HepG2 (cell line): ENCODE measurements around the gene SHC3. TPM values are rescaled to one million over a fixed set of nuclear protein-coding genes. Genes with fewer than 3 reads are reported as not detected.

Experiments
- ATAC-seq: fragments of 200-7000 bp; cut with Tn5 transposase; 3 replicates; pipeline ENCODE4 v1.9.1; 2020; ENCODE audit warnings: mild to moderate bottlenecking, moderate library complexity
- BruUV-seq: library from RNA; stranded (reverse); fragments of 400-500 nt; replicated peaks from 2 replicates; lab custom pipeline; 2021; lab: Mats Ljungman, UMichigan
- CTCF ChIA-PET: fragments of 300-600 bp; formaldehyde crosslinking; extraction: SDS; loops from one replicate; lab custom pipeline; 2021; ENCODE audit warnings: low total read pairs, inconsistent platforms, low intra/inter-chr PET ratio; lab: Yijun Ruan, JAX
- POLR2A ChIA-PET: fragments of 350-600 bp; sonication (Branson Sonifier 250); formaldehyde crosslinking; loops from one replicate; lab custom pipeline; 2020; ENCODE audit warnings: antibody characterized with exemption, inconsistent platforms; lab: Yijun Ruan, JAX
- DNase-seq: peaks from one replicate; pipeline ENCODE4 v3.0.0-alpha.2; 2015; ENCODE audit warnings: low spot score
- FAIRE-seq: peaks from 3 replicates; lab custom pipeline; 2011; peaks lifted over from hg19 to GRCh38; lab: Jason Lieb, UNC
- H2AFZ ChIP-seq: one replicate; pipeline ENCODE4 v1.6.1; 2011; ENCODE audit warnings: low read length, inconsistent platforms
- H3K27ac ChIP-seq: fragments of 300-600 bp; 3 replicates; pipeline ENCODE4 v1.8.0; 2011; ENCODE audit warnings: mixed run types, mild to moderate bottlenecking, mixed read lengths, low read length, inconsistent platforms; ENCODE audit not compliant: insufficient read depth; ENCODE audit errors: extremely low read length
- H3K27me3 ChIP-seq, 2 experiments: fragments of 200-600 bp in 1 of 2; 2 replicates in 1 of 2; 3 replicates in 1 of 2; pipeline versions ENCODE4 v1.6.0 to v1.8.0; 2011; ENCODE audit warnings: low read length in 2 of 2, mild to moderate bottlenecking in 2 of 2, moderate library complexity in 2 of 2, inconsistent platforms in 1 of 2; ENCODE audit not compliant: insufficient read depth in 2 of 2, control insufficient read depth in 1 of 2
- H3K36me3 ChIP-seq, 2 experiments: fragments of 200-600 bp in 1 of 2; replicated peaks in 1 of 2; 2 replicates in 1 of 2; 3 replicates in 1 of 2; pipeline versions ENCODE4 v1.5.1 to v1.8.0; 2011; ENCODE audit warnings: low read length in 2 of 2, inconsistent platforms in 1 of 2; ENCODE audit not compliant: insufficient read depth in 2 of 2, control insufficient read depth in 1 of 2
- H3K4me1 ChIP-seq: 2 replicates; pipeline ENCODE4 v1.5.1; 2012; ENCODE audit warnings: low read length, inconsistent platforms; ENCODE audit not compliant: insufficient read depth
- H3K4me2 ChIP-seq: 2 replicates; pipeline ENCODE4 v1.6.0; 2011; ENCODE audit warnings: low read depth, low read length, inconsistent platforms
- H3K4me3 ChIP-seq, 3 experiments: fragments of 200-600 bp in 1 of 3; sonication (generic), shearing (Covaris generic) in 1 of 3; replicated peaks in 1 of 3; 2 replicates each; pipeline ENCODE4 v1.5.1; 2011 to 2016; ENCODE audit warnings: low read length in 3 of 3, inconsistent platforms in 2 of 3, low read depth in 2 of 3, mild to moderate bottlenecking in 2 of 3, control low read depth in 1 of 3, mixed read lengths in 1 of 3; ENCODE audit not compliant: insufficient read depth in 1 of 3
- H3K79me2 ChIP-seq: one replicate; pipeline ENCODE4 v1.6.1; 2011; ENCODE audit warnings: low read length, inconsistent platforms; ENCODE audit not compliant: insufficient read depth
- H3K9ac ChIP-seq: 2 replicates; pipeline ENCODE4 v1.6.0; 2011; ENCODE audit warnings: mild to moderate bottlenecking, low read depth, low read length, inconsistent platforms; ENCODE audit not compliant: insufficient read depth
- H3K9me3 ChIP-seq: 2 replicates; pipeline ENCODE4 v1.5.1; 2012; ENCODE audit warnings: mild to moderate bottlenecking, low read length
- H4K20me1 ChIP-seq: 2 replicates; pipeline ENCODE4 v1.6.0; 2011; ENCODE audit warnings: inconsistent platforms, mild to moderate bottlenecking, low read length, moderate library complexity; ENCODE audit not compliant: insufficient read depth
- ATM ChIP-seq: fragments of 450-650 bp; IDR thresholded peaks from 2 replicates; pipeline ENCODE4 v1.7.1; 2017; ENCODE audit warnings: mild to moderate bottlenecking, borderline replicate concordance
- KIAA2018 ChIP-seq: sonication (generic); formaldehyde crosslinking; IDR thresholded peaks from 2 replicates; pipeline ENCODE4 v1.5.0; 2020; ENCODE audit warnings: mild to moderate bottlenecking, missing genetic modification reagents, borderline replicate concordance
- WGBS: methylation state at CpG from one replicate; pipeline ENCODE4 v1.1.6; 2017; ENCODE audit warnings: low lambda C conversion rate; 5-methylcytosine and 5-hydroxymethylcytosine counted together
- in situ Hi-C: cut with HindIII; loops from 2 replicates; pipeline ENCODE4 v1.10.0; 2017; ENCODE audit warnings: low pct_unique_long_range_greater_than_20kb; ENCODE audit not compliant: extremely low pct_ligation_motif_present
- intact Hi-C: fragments of 100-400 bp; cut with micrococcal nuclease; formaldehyde crosslinking; loops from one replicate; pipeline ENCODE4 v1.10.0; 2022; ENCODE audit not compliant: unreplicated experiment
- polyA plus RNA-seq, 8 experiments: library from polyadenylated mRNA; depleted of rRNA in 3 of 8; stranded (reverse) in 7 of 8; unstranded in 1 of 8; fragments of >200 nt; fragmentation: Illumina TruSeq in 4 of 8; extraction: Trizol in 4 of 8; gene quantifications; 2 replicates each; pipeline versions ENCODE4 v1.2.1 to v1.2.3, GENCODE V29; 2011 to 2016; ENCODE audit warnings: low read depth in 4 of 8, missing spikeins in 1 of 8, mixed read lengths in 1 of 8; ENCODE audit not compliant: insufficient read depth in 1 of 8
- total RNA-seq, 5 experiments: library from RNA; depleted of rRNA; stranded (reverse); fragments of >200 nt; fragmentation: Illumina TruSeq; extraction: Trizol; gene quantifications; 2 replicates each; pipeline ENCODE4 v1.2.3, GENCODE V29; 2016; ENCODE audit warnings: low read depth in 1 of 5
- TF ChIP-seq, protein P1 (sequence below): sonication (generic); formaldehyde crosslinking; IDR thresholded peaks from 2 replicates; pipeline ENCODE4 v1.4.0; 2020; ENCODE audit warnings: missing genetic modification reagents, borderline replicate concordance

Gene SHC3
- total and polyA plus RNA-seq, 2 of the 13 experiments (the other 11 are each of a cell fraction or from before 2014, with no cell fraction given): 0.09 to 0.89 TPM

DNA sequence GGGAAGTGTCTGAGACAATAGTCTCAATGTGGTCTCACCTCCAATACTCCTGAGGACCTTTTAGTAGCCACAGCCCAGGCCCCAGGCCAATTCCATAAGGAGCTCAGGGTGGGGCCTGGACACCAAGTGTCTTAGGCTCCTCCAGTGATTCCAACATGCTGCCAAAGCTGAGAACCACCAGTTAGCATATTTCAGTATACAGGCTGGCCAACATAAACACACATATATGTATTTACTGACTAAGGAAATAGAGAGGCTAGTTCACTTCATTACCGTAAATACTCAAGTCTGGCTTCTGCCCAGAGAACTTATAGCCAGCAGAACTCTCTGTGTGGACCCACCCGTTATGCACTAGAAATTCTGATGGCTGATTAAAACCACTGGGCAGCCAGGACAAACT, 163.3 kb downstream of the SHC3 start:
- no peak overlapping the region for H2AFZ ChIP-seq
- no TSS peak for BruUV-seq
- no peaks in the 10 kb centered on the region for H3K79me2 ChIP-seq
- ChIA-PET POLR2A (no interaction called here), CTCF (no interaction called here)
- DNase-seq: no peak
- intact Hi-C loops: no loop called here
- no peak overlapping the region for H3K4me3 ChIP-seq
- H3K27me3 ChIP-seq: no peaks in the 10 kb centered on the region
- in situ Hi-C loops: no loop called here
- H3K9ac ChIP-seq: no peak overlapping the region
- H3K4me1 ChIP-seq: no peaks in the 10 kb centered on the region
- H3K4me2 ChIP-seq: no peak overlapping the region
- no peak overlapping the region for H3K27ac ChIP-seq
- ATAC-seq: no peak
- WGBS: 72% methylated on average over 2 of the region's 2 CpGs
- H3K36me3 ChIP-seq: no peaks in the 10 kb centered on the region
- H4K20me1 ChIP-seq: no peaks in the 10 kb centered on the region
- no peak for FAIRE-seq
- TF ChIP-seq KIAA2018 (CRISPR knock-in tag) (no peak), ATM (no peak)
- TF ChIP-seq, protein P1, sequence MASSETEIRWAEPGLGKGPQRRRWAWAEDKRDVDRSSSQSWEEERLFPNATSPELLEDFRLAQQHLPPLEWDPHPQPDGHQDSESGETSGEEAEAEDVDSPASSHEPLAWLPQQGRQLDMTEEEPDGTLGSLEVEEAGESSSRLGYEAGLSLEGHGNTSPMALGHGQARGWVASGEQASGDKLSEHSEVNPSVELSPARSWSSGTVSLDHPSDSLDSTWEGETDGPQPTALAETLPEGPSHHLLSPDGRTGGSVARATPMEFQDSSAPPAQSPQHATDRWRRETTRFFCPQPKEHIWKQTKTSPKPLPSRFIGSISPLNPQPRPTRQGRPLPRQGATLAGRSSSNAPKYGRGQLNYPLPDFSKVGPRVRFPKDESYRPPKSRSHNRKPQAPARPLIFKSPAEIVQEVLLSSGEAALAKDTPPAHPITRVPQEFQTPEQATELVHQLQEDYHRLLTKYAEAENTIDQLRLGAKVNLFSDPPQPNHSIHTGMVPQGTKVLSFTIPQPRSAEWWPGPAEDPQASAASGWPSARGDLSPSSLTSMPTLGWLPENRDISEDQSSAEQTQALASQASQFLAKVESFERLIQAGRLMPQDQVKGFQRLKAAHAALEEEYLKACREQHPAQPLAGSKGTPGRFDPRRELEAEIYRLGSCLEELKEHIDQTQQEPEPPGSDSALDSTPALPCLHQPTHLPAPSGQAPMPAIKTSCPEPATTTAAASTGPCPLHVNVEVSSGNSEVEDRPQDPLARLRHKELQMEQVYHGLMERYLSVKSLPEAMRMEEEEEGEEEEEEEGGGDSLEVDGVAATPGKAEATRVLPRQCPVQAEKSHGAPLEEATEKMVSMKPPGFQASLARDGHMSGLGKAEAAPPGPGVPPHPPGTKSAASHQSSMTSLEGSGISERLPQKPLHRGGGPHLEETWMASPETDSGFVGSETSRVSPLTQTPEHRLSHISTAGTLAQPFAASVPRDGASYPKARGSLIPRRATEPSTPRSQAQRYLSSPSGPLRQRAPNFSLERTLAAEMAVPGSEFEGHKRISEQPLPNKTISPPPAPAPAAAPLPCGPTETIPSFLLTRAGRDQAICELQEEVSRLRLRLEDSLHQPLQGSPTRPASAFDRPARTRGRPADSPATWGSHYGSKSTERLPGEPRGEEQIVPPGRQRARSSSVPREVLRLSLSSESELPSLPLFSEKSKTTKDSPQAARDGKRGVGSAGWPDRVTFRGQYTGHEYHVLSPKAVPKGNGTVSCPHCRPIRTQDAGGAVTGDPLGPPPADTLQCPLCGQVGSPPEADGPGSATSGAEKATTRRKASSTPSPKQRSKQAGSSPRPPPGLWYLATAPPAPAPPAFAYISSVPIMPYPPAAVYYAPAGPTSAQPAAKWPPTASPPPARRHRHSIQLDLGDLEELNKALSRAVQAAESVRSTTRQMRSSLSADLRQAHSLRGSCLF: no peak
- no peaks in the 10 kb centered on the region for H3K9me3 ChIP-seq
